Smooth muscle cell (in vitro differentiated cells): ENCODE results near the gene CRY2. TPM values are rescaled to one million over a fixed set of nuclear protein-coding genes. Genes with fewer than 3 reads are reported as not detected.

ENCODE experiments used
- DNase-seq: peaks from one replicate; lab custom pipeline; 2025; ENCODE audit not compliant: unreplicated experiment; lab: John Stamatoyannopoulos, UW
- H2AFZ ChIP-seq: fragments of 200-600 bp; sonication (generic); 2 replicates; pipeline ENCODE4 v1.6.0; 2016; ENCODE audit warnings: antibody characterized with exemption, low read depth, mild to moderate bottlenecking
- H3F3A ChIP-seq: fragments of 200-600 bp; sonication (generic); 2 replicates; pipeline ENCODE4 v1.6.0; 2017; ENCODE audit warnings: antibody characterized with exemption, low read depth
- H3K27ac ChIP-seq: fragments of 200-600 bp; sonication (generic); 2 replicates; pipeline ENCODE4 v1.5.1; 2016; ENCODE audit warnings: low read depth, mild to moderate bottlenecking
- H3K27me3 ChIP-seq: fragments of 200-600 bp; sonication (generic); 2 replicates; pipeline ENCODE4 v1.6.1; 2016; ENCODE audit warnings: low read depth, mild to moderate bottlenecking
- H3K36me3 ChIP-seq: fragments of 200-600 bp; sonication (generic); 2 replicates; pipeline ENCODE4 v1.5.1; 2016; ENCODE audit warnings: low read depth
- H3K4me1 ChIP-seq: fragments of 200-600 bp; sonication (generic); 2 replicates; pipeline ENCODE4 v1.5.1; 2016; ENCODE audit warnings: low read depth
- H3K4me2 ChIP-seq: fragments of 200-600 bp; sonication (generic); 2 replicates; pipeline ENCODE4 v1.6.0; 2016; ENCODE audit warnings: mild to moderate bottlenecking
- H3K4me3 ChIP-seq: fragments of 200-600 bp; sonication (generic); 2 replicates; pipeline ENCODE4 v1.5.1; 2016; ENCODE audit warnings: mild to moderate bottlenecking
- H3K79me2 ChIP-seq: fragments of 200-600 bp; sonication (generic); 2 replicates; pipeline ENCODE4 v1.6.0; 2016; ENCODE audit warnings: low read depth, mild to moderate bottlenecking
- H3K9ac ChIP-seq: fragments of 200-600 bp; sonication (generic); 2 replicates; pipeline ENCODE4 v1.6.0; 2016; ENCODE audit warnings: low read depth
- H3K9me3 ChIP-seq: fragments of 200-600 bp; sonication (generic); replicated peaks from 2 replicates; pipeline ENCODE4 v1.5.1; 2016; ENCODE audit warnings: low read depth
- H4K20me1 ChIP-seq: fragments of 200-600 bp; sonication (generic); 2 replicates; pipeline ENCODE4 v1.6.0; 2016; ENCODE audit warnings: low read depth
- CTCF ChIP-seq: fragments of 200-600 bp; sonication (generic); IDR thresholded peaks from 2 replicates; pipeline ENCODE4 v1.5.1; 2017; ENCODE audit warnings: borderline replicate concordance, mild to moderate bottlenecking, antibody characterized with exemption; ENCODE audit not compliant: insufficient read depth, poor library complexity, severe bottlenecking
- WGBS: methylation state at CpG from one replicate; pipeline ENCODE4 v1.1.7; 2016; ENCODE audit warnings: low lambda C conversion rate; 5-methylcytosine and 5-hydroxymethylcytosine counted together
- polyA plus RNA-seq: library from polyadenylated mRNA; unstranded; fragments of >200 nt; fragmentation: Nextera tagmentation; extraction: Ambion mirVana; gene quantifications from 2 replicates; pipeline ENCODE4 v1.2.1, GENCODE V29; 2016
- total RNA-seq: library from RNA; depleted of rRNA; stranded (reverse); fragments of >200 nt; gene quantifications from 2 replicates; pipeline ENCODE4 v1.2.3, GENCODE V29; 2014

CRY2 gene
- total and polyA plus RNA-seq, 2 experiments from 2014 or later: 26.1 to 30.3 TPM

GRCh38 chr11:45811571-45812290 is 35.5 kb upstream of the CRY2 start:
- Histone ChIP-seq H3K36me3 (no peaks in the 10 kb centered on the region), H3F3A (no peaks in the 10 kb centered on the region), H3K79me2 (peaks cover 7% of the 10 kb centered on the region), H3K9ac (no peak overlapping the region), H3K4me2 (no peak overlapping the region), H3K9me3 (no peaks in the 10 kb centered on the region), H2AFZ (no peak overlapping the region), H3K27ac (no peak overlapping the region), H4K20me1 (peaks cover 60% of the 10 kb centered on the region), H3K4me1 (peaks cover 7% of the 10 kb centered on the region), H3K27me3 (no peaks in the 10 kb centered on the region), H3K4me3 (no peak overlapping the region)
- no peak for DNase-seq
- TF ChIP-seq CTCF: no peak
- WGBS: 98% methylated on average over 8 of the region's 8 CpGs

DNA sequence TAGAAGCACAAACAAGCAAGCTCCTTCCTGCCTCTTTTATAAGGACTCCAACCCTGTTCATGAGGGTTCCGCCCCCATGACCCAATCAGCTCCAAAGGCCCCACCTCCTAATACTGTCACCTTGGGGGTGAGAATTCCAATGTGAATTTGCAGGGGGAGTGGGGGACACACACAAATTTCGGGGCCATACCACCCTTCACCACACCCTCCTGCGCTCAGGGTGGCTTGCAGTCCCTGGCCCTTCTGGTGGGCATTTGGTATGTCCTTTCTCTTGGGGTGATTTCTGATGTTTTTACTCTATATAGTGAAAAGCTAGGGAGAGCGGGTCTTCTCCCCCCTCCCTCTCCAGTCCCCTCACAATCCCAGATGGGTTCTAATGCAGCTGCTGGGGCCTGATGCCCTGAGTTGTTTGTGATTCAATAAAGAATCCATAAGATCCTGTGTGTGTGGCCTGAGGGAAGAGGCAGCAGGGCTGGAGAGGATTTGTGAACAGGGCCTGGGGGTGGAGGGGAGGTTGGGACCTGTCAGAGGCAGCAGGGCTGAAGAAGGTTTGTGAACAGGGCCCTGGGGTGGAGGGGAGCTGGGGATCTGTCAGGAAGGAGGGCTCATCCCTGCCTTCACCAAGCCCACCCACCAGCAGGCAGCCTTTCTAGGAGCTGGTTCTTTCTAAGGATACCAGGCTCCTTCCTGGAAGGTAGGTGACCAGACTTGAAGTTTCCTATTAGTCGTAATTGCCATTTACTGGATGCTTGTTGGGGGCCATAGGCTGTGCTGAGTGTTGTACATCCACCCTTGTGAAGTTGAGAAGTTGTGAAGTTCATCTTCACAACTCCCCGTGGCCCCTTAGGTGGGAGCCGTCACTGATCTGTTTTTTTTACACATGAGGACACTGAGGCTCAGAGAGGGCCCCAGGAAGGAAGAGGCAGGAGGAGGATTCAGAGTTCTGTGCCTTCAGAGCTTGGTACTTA is 34.4 kb upstream of the CRY2 start:
- no peak overlapping the region for H3K9ac ChIP-seq
- no peak for TF ChIP-seq CTCF
- H3K36me3 ChIP-seq: no peaks in the 10 kb centered on the region
- no peaks in the 10 kb centered on the region for H3F3A ChIP-seq
- no peak overlapping the region for H3K27ac ChIP-seq
- no peak overlapping the region for H2AFZ ChIP-seq
- WGBS: 91% methylated on average over 7 of the region's 7 CpGs
- DNase-seq: no peak
- H3K4me2 ChIP-seq: no peak overlapping the region
- H3K4me1 ChIP-seq: no peaks in the 10 kb centered on the region
- H3K4me3 ChIP-seq: no peak overlapping the region
- peaks cover 49% of the 10 kb centered on the region for H4K20me1 ChIP-seq
- no peaks in the 10 kb centered on the region for H3K9me3 ChIP-seq
- H3K79me2 ChIP-seq: no peaks in the 10 kb centered on the region
- H3K27me3 ChIP-seq: no peaks in the 10 kb centered on the region

GRCh38 chr11:45815747-45816146 is 31.5 kb upstream of the CRY2 start:
- Histone ChIP-seq H3F3A (no peaks in the 10 kb centered on the region), H4K20me1 (peaks cover 20% of the 10 kb centered on the region), H3K4me2 (no peak overlapping the region), H3K9ac (no peak overlapping the region), H3K79me2 (no peaks in the 10 kb centered on the region), H3K27me3 (no peaks in the 10 kb centered on the region), H2AFZ (no peak overlapping the region), H3K4me3 (no peak overlapping the region), H3K27ac (no peak overlapping the region), H3K4me1 (no peaks in the 10 kb centered on the region), H3K36me3 (no peaks in the 10 kb centered on the region), H3K9me3 (no peaks in the 10 kb centered on the region)
- no peak for DNase-seq
- 81% methylated on average over 3 of the region's 3 CpGs for WGBS
- no peak for TF ChIP-seq CTCF
